Suprapubic skin (tissue), 4 donors: ENCODE measurements around the gene SULF2.

Experiments
- POLR2A ChIP-seq, 2 donors: fragments of 450-650 bp; IDR thresholded peaks; one replicate each; pipeline ENCODE4 v1.6.1; 2017; ENCODE audit warnings: antibody characterized with exemption in 2 of 2, mild to moderate bottlenecking in 2 of 2, moderate library complexity in 2 of 2
- POLR2AphosphoS5 ChIP-seq, 3 donors: sonication (generic); formaldehyde crosslinking; IDR thresholded peaks; one replicate each; pipeline ENCODE4 v1.6.1; 2017; ENCODE audit warnings: antibody characterized with exemption in 3 of 3
- TF ChIP-seq, protein P1 (sequence below), 2 donors: fragments of 200-600 bp in 1 of 2; fragments of 450-650 bp in 1 of 2; sonication (generic) in 1 of 2; IDR thresholded peaks; one replicate each; pipeline ENCODE4 v1.5.1; 2016 to 2019; ENCODE audit warnings: antibody characterized with exemption in 2 of 2, mild to moderate bottlenecking in 1 of 2, moderate library complexity in 1 of 2

DNA sequence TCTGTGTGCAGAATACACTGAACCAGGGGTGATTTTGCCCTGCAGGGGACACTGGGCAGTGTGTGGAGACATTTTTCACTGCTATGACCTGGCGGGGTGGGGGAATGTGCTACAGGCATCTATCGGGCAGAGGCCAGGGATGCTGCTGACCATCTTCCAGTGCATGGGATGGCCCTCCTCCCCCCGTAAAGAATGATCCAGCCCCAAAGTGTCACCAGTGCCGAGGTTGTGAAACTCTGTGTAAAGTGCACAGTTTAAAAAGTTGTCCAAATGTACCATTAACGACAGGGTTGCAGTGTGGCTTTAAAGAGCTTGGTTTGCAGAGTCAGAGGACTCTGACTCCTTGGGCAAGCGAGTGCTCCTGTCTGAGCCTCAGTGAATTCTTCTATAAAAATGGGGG is 72.1 kb downstream of the SULF2 start:
- TF ChIP-seq, protein P1, sequence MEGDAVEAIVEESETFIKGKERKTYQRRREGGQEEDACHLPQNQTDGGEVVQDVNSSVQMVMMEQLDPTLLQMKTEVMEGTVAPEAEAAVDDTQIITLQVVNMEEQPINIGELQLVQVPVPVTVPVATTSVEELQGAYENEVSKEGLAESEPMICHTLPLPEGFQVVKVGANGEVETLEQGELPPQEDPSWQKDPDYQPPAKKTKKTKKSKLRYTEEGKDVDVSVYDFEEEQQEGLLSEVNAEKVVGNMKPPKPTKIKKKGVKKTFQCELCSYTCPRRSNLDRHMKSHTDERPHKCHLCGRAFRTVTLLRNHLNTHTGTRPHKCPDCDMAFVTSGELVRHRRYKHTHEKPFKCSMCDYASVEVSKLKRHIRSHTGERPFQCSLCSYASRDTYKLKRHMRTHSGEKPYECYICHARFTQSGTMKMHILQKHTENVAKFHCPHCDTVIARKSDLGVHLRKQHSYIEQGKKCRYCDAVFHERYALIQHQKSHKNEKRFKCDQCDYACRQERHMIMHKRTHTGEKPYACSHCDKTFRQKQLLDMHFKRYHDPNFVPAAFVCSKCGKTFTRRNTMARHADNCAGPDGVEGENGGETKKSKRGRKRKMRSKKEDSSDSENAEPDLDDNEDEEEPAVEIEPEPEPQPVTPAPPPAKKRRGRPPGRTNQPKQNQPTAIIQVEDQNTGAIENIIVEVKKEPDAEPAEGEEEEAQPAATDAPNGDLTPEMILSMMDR (IDR thresholded peaks at IDR 0.05) = no peak
- no peak for TF ChIP-seq POLR2A (IDR thresholded peaks at IDR 0.05)
- TF ChIP-seq POLR2AphosphoS5 (IDR thresholded peaks at IDR 0.05) = no peak
